ENCODE data around the gene KITLG.
"Not testable (repeated sequence)": the region's sequence is repeated elsewhere in the genome, so short reads cannot be mapped to it uniquely, and the experiment has no call there.

Gene KITLG

GRCh38 chr12:88580051-88580871 lies at the start of gene KITLG:
KITLG (minus strand) TSS chr12:88580471; CDS start chr12:88580278, 193 bp downstream.
- DNase-seq (ENCODE audit: low spot score), result peak; percentile 90

DNA sequence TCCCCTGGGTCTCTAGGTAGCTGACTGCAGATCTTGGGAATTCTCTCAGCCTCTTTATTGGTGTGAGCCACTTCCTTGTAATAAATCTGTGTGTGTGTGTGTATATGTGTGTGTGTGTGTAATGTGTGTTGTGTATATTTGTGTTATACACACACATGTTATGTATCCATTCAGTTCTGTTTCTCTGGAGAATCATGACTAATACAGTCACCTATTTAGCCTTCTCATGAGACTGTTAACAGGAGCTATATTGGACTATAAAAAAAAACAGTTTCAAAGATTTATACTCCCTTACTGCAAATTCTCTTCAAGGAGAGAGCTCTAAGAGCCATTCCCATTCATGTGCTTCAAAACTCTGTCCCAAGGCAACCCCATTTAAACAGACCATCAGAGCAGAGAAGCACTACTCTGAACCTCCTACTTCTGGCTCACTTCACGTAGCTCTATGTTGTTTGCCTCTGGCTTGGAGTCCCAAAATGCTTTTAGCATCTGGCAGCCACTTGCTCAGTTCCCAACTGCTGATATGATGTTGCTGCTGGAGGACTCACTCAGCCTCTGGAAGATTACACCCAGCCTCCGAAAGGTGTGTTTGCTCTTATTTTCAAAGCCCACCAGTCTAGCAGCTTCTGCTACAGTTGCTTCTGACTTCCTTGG lies 48.7 kb upstream of the KITLG start:
- DNase-seq (ENCODE audit: low spot score), result no peak

- not testable (repeated sequence) for DNase-seq (ENCODE audit: low spot score)
Measured at GRCh38 chr12:88628035-88628434, 47.8 kb upstream of the KITLG start.

DNA sequence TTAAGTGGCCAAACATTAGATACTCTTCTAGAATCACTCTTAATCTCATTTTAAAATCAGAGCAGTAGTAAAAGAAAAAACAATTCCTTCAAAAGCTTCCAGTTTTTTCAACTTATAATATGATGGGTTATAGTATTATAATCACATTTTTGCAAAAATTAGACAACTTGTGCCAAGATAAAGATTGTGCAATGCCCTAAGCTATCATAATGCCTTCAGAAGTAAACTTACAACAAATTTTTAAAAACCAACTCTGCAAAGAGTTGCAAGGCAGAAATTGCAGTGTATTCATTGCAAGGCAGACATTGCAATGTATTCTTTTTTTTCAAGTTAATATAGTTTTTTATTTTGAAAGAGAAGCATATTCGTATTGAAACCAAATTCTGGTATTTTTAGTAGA lies 47.2 kb upstream of the KITLG start:
- no peak for DNase-seq (ENCODE audit: low spot score)

GRCh38 chr12:88625356-88625755 lies 45.1 kb upstream of the KITLG start:
- no peak for DNase-seq (ENCODE audit: low spot score)

GRCh38 chr12:88624911-88625310 lies 44.6 kb upstream of the KITLG start:
- no peak for DNase-seq (ENCODE audit: low spot score)

- no peak for DNase-seq (ENCODE audit: low spot score)
Measured at GRCh38 chr12:88623777-88624548, 43.7 kb upstream of the KITLG start.

DNA sequence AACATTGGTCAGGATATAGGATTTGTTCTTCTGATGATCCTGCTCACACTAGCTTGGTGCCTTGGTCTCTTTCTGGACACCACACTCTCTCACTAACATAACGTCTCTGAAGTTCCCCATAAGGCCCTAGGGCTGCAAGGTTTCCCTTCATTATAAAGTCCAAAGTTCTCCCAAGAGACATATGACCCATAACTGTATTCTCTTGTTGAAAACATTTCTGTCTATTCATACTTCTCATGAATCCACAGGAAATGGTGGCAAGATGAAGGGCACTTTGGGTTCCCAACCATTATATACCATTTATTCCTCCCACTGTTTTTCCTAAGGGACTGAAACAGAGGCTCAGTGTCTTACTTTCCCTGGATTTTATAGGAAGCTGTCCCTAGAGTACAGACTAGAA lies 37.1 kb upstream of the KITLG start:
- DNase-seq (ENCODE audit: low spot score), result no peak

GRCh38 chr12:88615490-88615889 lies 35.2 kb upstream of the KITLG start:
- no peak for DNase-seq (ENCODE audit: low spot score)

DNA sequence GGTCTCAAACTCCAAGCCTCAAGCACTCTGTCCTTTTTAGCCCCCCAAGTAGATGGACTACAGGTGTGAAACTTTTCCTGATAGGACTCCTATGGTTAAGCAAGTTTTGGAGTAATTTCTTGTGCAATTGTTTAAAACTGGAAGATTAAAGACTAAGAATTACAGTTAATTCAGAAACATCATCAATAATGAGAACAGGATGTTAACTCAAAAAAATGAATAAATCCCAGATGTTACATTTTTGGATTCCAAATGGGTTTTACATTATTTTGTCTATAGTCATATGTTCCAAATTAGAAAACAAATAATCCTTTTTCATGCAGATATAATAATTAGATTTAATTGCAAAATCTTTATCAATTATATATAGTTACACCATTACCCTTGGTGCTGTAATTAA lies 24.4 kb upstream of the KITLG start:
- DNase-seq (ENCODE audit: low spot score), result no peak

DNA sequence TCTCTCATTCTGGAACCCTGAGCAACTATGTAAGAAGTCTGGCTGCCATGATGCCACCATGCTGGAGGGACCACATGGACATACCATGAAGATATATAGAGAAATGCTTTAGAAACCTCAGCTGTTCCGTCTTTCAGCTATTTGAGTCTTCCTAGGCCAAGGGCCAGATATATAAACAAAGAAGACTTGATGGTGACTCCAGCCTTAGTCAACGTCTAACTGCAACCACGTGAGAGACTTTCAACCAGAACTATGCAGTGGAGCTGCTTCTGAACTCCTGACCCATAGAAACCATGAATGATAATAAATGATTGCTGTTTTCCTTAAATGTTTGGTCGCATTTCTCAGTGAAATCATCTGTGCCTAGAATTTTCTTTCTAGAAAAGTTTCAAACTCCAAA lies 20.0 kb upstream of the KITLG start:
- no peak for DNase-seq (ENCODE audit: low spot score)

DNA sequence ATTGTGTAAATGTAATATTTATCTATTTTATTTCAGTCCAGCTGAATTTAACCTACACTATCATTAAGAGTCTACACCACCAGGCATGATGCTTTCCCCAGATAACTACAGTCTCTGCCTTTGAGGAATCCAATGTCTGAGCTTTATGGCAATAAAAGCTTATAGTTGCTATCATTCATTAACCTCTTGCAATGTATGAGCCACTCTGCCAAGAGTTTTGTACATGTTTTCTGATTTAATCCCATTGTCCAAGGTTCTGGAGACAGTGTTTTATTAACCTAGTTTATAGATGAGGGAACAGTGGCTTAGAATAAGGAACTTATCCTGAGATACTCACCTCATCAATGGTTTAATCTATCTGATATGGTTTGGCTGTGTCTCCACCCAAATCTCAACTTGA lies 17.1 kb upstream of the KITLG start:
- DNase-seq (ENCODE audit: low spot score), result no peak

- no peak for DNase-seq (ENCODE audit: low spot score)
Measured at GRCh38 chr12:88595697-88596096, 15.4 kb upstream of the KITLG start.

DNA sequence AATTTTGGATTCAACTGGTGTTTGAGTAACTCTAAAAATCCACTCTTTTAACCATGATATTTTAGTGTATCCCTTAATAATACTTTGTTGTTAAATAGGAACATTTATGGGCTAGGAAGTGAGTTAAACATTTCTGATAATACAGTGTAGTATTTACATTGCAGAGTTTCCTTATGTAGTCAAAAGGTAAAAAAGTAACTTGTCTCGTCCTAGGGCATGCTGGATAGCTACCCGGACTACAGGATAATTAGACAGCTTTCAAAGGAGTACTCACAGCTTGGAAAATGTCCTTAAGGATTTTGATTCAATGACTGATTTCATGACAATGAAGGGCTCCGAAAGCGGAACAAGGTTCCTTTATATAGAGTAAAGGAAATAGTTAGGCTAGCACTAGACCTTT lies 14.5 kb upstream of the KITLG start:
- DNase-seq (ENCODE audit: low spot score), result no peak

DNA sequence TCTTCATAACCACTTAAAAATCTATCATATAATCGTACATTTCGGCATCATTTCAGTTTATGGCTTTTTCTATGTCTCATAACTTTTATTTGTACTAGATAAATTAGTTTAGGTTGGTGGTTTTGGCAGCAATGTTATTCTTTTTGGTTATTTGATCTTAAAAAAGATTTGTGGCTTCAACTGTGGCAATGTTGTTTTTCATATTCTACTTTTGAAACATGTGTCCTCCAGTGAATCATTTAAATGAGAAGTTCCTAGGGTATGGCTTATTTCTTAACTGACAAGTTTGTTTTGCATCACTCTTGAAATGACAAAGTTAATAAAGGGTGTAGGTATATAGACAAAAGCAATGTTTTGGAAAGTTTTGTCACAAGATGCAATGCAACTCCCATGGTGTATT lies 11.1 kb upstream of the KITLG start:
- no peak for DNase-seq (ENCODE audit: low spot score)

- DNase-seq (ENCODE audit: low spot score), result no peak
Measured at GRCh38 chr12:88590851-88591250, 10.6 kb upstream of the KITLG start.

DNA sequence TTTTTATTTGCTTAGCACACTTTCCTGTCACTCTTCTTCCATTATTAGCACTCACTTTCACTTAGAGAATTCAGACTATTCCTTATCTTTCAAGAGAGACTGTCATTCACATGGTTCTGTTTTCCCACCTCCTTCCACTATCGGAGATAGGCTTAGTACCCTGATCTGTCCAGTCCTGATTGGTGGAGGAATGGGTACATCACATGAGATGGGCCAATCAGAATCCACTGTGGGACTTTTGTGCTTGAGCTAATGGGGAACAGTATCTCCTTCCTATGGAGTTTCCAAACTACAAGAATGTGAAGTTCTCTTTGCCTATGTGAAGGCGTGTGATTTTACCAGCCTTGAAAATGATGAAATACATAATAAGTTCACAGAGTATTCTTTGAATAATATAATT lies 4.8 kb upstream of the KITLG start:
- DNase-seq (ENCODE audit: low spot score), result no peak

DNA sequence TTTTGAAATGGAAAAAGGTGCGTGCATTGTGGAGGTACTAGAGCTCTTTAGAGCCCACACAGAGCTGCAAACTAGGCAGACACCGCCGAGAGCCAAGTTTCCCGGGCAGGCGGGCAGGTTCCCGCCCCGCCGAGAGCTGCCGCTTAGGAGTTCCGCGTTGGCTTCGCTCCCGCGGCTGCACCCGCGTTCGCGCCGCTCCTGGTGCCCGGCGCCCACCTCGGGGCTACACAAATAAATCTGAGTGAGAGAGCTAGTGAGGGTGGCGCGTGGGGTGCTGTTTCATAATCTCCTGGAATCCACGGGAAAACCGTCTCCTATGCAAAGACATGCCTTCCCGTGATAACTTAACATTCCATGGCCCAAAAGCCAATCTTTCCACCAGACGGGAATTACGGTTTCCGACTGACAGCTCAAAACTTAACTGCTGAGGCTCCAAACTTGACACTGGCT lies 645 bp downstream of the KITLG start:
- DNase-seq (ENCODE audit: low spot score), result peak; percentile 65

DNA sequence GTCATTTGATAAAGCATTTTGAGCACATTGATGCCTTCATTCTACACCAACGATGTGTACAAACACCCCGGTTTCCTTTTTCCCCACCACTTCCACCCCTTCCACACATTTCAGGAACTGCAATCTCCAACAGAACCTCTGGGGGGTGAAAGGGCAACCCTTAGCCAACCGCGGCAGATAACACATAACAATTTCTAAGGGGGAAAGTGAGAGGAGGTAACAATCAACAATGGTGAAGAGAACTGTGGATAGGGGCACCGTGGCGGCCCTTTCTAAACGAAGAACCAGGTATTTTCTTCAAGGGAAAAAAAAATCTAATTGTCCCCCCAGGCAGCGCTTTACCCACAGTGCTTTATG lies 1.1 kb downstream of the KITLG start:
- peak; percentile 61 for DNase-seq (ENCODE audit: low spot score)

DNA sequence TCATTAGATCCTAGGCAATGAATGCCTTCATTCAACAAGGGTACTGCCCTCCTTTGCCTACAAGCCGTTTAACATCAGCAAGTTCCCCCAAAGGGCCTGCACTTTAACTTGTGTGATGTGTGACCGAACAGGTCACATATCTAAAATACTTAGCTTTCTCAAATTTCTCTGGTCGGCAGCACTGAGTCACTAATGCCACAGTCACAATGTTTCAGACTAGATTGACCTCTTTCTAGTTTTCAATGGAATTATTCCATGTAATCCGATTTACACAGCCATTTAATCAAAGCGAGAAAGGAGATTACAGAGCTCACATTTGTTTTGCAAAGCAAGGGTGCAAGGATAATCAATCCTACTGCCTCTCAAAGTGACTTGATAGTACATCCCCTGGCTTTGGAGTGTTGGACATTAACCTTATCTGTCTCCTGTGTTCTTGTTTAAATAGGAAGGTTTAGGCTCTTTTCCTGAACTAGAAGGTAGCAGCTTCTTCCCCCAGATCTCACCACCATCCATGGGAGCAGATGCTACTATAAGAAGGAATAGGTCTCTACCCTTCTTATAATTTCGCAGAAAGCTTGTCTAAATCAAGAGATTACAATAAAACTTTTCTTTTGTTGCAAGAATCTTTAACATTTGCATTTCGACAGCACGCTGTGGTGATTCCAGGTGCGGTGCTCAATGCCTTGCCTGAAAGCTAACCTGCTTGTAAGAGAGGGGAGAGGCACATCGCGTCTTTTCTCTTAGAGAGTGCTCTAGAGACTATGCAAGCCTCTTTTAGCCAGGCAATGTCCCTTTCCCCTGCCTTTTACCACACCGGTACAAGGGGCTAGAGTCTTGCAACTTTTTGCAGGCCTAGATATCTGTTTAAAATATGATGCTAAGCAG lies 1.8 kb downstream of the KITLG start:
- DNase-seq (ENCODE audit: low spot score), result peak; percentile 54

GRCh38 chr12:88577537-88577936 lies 2.7 kb downstream of the KITLG start:
- no peak for DNase-seq (ENCODE audit: low spot score)

DNA sequence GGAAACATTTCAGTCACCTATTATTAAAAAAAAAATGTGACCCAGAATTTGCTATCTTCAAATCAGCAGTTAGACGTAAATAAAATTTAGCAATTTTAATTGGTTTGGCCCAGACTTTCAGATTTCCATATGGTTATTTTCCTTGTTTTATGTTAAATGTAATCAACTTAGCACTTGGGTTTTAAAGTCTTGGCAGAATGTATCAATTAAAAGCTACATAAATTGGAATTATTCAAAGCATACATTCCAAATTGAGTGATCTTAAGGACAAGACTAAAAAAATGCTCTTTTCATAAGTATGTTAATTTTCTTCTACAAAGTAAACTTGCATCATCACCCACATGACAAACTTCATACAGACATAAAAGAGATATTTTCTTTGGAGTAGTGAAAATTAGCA lies 3.4 kb downstream of the KITLG start:
- no peak for DNase-seq (ENCODE audit: low spot score)

Data from ecto neural progenitor cell (in vitro differentiated cells).